ENCODE measurements around the gene SINHCAF.
"Not testable (repeated sequence)": the region's sequence is repeated elsewhere in the genome, so short reads cannot be mapped to it uniquely, and the experiment has no call there.

SINHCAF gene

GRCh38 chr12:31325877-31326631 lies at the start of gene SINHCAF:
SINHCAF (minus strand) TSS chr12:31326150; CDS start chr12:31298204, 27,946 bp downstream.
- peak; percentile 64 to 99 (median 92) for DNase-seq

GRCh38 chr12:31375422-31375821 lies 49.5 kb upstream of the SINHCAF start:
- not testable (repeated sequence) for DNase-seq

DNA sequence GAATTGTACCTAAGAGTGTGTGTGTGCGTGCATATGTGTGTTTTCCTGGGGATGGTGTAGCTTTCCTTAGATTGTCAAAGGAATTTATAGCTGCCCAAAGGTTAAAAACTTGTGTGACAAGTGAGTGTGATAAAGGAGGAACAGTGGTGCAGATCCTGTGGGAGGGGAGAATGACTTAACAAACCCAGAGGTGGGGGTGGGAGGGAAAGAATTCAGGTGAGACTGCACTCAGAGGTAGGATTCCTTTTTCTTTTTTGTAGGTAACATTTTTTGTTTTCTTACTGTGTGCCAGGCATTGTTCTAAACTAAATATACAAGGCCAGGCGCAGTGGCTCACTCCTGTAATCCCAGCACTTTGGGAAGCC lies 45.3 kb upstream of the SINHCAF start:
- no peak for DNase-seq

DNA sequence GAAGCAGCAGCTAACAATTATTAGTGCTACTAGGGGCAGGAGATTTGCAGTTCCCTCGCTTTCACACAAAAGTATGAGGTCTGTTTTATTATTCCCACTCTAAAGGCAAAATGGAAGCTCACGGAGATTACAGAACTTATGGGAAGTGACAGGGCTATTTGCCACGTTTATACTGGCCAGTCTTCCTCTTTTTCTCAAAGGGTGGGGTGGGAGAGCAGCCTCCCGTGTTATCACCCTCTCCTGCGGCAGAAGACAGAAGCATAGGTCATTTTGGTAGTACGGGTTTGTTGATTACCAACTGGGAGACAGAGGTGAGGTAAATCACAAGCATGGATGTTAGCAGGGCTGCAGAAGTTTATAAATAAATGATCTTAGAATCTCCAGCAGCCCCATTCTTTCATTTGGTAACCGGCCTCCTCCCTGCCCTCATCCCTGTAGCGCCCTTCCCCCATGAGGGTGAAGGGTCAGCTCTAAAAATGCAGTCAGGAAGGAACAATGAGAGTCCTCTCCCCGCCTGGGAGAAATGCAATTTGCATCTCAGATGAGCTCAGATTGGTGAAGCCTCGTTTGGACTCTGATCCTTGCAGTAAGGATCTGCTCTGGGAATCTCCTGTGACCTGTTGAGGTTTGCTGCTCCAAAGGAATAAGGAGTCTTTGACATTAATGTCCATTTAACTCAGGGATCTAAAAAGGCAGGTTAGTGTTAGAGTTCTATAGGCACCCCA lies 44.7 kb upstream of the SINHCAF start:
- DNase-seq = no peak

GRCh38 chr12:31369712-31370521 lies 44.0 kb upstream of the SINHCAF start:
- no peak for DNase-seq

- DNase-seq = no peak
Measured at GRCh38 chr12:31368666-31369361, 42.9 kb upstream of the SINHCAF start.

DNA sequence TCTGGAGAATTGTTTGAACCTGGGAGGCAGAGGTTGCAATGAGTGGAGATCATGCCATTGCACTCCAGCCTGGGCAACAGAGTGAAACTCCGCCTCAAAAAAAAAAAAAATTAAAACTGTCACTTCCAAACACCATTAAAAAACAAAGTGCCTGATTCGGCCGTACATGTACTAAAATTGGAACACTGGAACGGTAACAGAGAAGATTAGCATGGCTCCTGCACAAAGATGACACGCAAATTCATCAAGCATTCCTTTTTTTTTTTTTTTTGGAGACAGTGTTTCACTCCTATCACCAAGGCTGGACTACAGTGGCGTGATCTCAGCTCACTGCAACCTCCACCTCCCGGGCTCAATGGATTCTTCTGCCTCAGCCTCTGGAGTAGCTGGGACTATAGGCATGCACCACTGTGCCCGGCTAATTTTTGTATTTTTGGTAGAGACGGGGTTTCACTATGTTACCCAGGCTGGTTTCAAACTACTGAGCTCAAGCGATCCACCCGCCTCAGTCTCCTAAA lies 40.2 kb upstream of the SINHCAF start:
- no peak for DNase-seq

- no peak for DNase-seq
Measured at GRCh38 chr12:31363831-31364230, 37.9 kb upstream of the SINHCAF start.

- DNase-seq = no peak
Measured at GRCh38 chr12:31363416-31363809, 37.5 kb upstream of the SINHCAF start.

DNA sequence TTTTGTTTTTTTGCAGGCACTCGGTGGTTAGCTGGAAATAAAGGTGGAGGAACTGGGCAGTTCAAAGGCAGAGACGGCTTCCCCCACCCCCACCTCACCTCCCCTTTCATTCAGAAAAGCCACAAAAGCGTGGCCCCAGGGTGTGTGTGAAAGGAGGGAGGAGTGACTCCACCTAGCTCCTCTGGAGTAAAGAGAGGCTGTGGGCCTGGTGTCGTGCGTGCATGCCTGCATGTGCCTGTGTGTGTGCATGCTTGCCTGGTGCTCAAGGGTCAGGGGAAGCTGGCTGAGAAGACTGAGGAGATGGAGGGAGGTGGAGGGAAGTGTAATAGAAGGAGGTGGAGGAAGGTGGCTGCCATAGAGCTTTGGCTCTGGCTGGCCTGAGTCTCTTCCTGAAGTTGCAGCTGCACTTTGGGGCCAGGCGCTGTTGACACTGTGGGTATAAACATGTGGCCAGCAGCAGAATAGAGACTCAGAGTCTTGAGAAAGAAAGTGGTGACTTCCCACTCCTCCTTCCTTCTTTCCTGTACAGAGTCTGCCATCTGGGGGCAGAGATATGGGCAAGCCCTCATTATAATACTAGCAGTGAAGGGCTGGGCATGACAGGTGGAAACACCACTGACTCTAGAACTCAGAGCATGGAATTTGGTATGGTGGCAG lies 36.9 kb upstream of the SINHCAF start:
- DNase-seq = peak in 7 of 56 donors; percentile 7 to 39 (median 12)

- DNase-seq = no peak
Measured at GRCh38 chr12:31362115-31362758, 36.3 kb upstream of the SINHCAF start.

DNA sequence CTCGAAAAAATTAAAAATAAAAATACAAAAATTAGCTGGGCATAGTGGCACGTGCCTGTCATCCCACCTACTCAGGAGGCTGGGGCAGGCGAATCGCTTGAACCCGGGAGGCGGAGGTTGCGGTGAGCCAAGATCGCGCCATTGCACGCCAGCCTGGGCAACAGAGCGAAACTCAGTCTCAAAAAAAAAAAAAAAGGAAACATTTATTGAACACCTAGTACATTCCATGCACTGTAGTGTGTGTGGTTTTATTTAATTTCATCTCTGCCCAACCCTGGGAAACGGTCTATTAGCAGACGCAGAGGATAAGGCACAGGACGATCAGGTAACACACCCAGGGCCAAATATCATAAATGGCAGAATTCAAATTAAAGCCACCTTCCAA lies 35.8 kb upstream of the SINHCAF start:
- no peak for DNase-seq

DNA sequence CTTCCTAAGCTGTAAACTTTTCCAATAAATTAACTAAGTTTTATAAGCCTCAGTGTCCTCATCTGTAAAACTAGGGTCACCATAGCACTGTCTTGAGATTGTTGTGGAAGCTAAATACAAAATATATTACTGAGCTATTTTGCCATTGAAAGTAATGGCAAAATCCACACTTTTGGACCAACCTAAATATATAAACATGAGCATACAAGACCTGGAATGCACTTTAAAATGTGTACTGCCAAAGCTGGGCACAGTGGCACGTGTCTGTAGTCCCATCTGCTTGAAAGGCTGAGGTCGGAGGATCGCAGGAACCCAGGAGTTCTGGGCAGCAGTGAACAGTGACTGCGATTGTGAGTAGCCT lies 29.8 kb upstream of the SINHCAF start:
- DNase-seq = no peak

DNA sequence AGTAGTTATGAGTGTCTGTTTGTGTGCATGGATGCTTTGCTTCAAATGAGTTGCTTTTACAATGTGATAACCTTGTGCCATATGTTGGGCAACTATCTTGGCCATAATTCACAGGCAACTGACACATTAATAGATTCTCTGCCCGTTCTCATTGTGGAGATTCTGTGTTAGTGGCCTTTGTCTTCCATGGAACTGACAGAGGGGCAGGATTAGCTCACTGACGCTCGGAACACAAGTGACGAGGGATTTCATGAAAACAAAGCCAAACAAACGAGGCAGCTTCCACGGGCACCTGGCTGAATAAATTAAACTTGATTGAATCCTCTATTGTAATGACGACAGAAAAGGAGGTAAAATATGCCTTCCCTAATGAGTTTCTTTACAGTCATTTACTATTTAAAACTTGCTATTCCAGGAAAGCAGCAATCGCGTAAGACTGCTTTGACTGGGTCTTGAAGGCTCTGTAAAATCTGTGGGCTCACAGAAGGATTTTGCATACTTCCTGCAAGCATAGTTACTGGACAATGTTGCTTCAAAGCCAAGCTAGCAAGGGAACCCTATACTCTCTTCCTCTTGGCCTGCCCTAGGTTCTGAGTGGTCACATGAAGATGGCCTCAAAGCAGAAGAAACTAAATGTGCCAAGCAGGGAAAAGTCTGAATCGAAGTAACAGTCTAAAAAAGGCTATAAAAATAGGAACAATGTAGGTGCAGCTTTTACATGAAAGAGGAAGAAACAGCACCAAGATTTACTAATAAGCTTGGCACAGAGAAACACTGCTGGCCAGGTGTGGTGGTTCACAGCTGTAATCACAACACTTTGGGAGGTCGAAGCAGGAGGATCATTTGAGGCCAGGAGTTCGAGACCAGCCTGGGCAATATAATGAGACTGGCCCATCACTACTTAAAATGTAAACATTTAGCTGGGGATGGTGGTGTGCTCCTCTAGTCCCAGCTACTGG lies 28.1 kb upstream of the SINHCAF start:
- peak in 14 of 56 donors; percentile 5 to 52 (median 11) for DNase-seq

GRCh38 chr12:31346267-31346666 lies 20.3 kb upstream of the SINHCAF start:
- DNase-seq = no peak

GRCh38 chr12:31343139-31343538 lies 17.2 kb upstream of the SINHCAF start:
- no peak for DNase-seq

DNA sequence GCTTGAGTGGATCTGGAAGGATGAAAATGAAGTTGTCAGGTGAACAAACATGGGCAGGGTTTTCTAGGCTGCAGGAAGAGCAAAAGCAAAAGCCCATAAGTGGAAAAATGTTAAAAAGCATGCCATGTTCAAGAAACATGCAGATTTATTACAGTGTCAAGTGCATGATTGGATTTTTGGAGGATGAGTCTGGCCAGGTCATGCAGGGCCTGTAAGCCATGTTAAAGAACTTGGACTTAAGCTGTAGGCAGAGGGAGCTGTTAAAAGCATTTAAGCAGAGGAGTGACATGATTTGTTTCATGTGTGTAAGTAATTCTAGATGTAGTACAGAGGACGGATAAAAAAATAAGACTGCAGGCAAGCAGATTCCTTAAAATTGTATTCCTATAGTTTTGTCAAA lies 16.3 kb upstream of the SINHCAF start:
- DNase-seq = no peak

- no peak for DNase-seq
Measured at GRCh38 chr12:31339831-31340622, 14.1 kb upstream of the SINHCAF start.

Data from amygdala (tissue), 56 donors.